Body of pancreas (tissue), 4 donors: ENCODE measurements around the gene PTGR2. TPM values are rescaled to one million over a fixed set of nuclear protein-coding genes. Genes with fewer than 3 reads are reported as not detected.
"Not testable (repeated sequence)": the region's sequence is repeated elsewhere in the genome, so short reads cannot be mapped to it uniquely, and the experiment has no call there.

Source experiments
- ATAC-seq: fragments of 150-250 bp; one replicate; pipeline ENCODE4 v1.9.1; 2016
- DNase-seq, 4 donors: peaks; one replicate each; pipeline ENCODE4 v3.0.0-alpha.2; 2019
- H3K27ac ChIP-seq, 4 donors: fragments of 200-600 bp; sonication (generic); 1 replicate in 3 of 4; 2 replicates in 1 of 4; pipeline versions ENCODE4 v1.5.1 to v1.6.1; 2016 to 2019; ENCODE audit warnings: mild to moderate bottlenecking in 1 of 4, mixed read lengths in 1 of 4, moderate library complexity in 1 of 4
- H3K27me3 ChIP-seq, 2 donors: fragments of 200-600 bp; sonication (generic); one replicate each; pipeline ENCODE4 v1.6.0; 2016; ENCODE audit warnings: mild to moderate bottlenecking in 1 of 2
- H3K36me3 ChIP-seq, 2 donors: fragments of 200-600 bp; sonication (generic); replicated peaks in 1 of 2; 2 replicates each; pipeline ENCODE4 v1.5.1; 2016; ENCODE audit warnings: low read depth in 2 of 2; ENCODE audit not compliant: insufficient read depth in 1 of 2
- H3K4me1 ChIP-seq: fragments of 200-600 bp; sonication (generic); one replicate; pipeline ENCODE4 v1.6.0; 2016
- H3K4me3 ChIP-seq, 2 donors: fragments of 200-600 bp; sonication (generic); 1 replicate in 1 of 2; 2 replicates in 1 of 2; pipeline ENCODE4 v1.5.1; 2016 to 2019
- H3K9me3 ChIP-seq, 3 donors: fragments of 200-600 bp; sonication (generic); 1 replicate in 2 of 3; 2 replicates in 1 of 3; pipeline ENCODE4 v1.5.1; 2016
- POLR2A ChIP-seq, 3 donors: fragments of 450-650 bp; IDR thresholded peaks; one replicate each; pipeline ENCODE4 v1.6.1; 2016; ENCODE audit warnings: antibody characterized with exemption in 3 of 3, mild to moderate bottlenecking in 2 of 3
- WGBS, 2 donors: methylation state at CpG; one replicate each; pipeline ENCODE4 v1.1.5; 2017; 5-methylcytosine and 5-hydroxymethylcytosine counted together
- intact Hi-C: fragments of 100-400 bp; cut with DNase I; formaldehyde crosslinking; loops from one replicate; pipeline ENCODE4 v1.15.1; 2023
- total RNA-seq, 2 donors: library from RNA; depleted of rRNA; stranded (reverse); fragments of >200 nt; gene quantifications; one replicate each; pipeline ENCODE4 v1.1.0, GENCODE V29; 2016
- TF ChIP-seq, protein P1 (sequence below), 7 experiments: fragments of 450-650 bp in 4 of 7; fragments of 200-600 bp in 3 of 7; sonication (generic) in 3 of 7; IDR thresholded peaks; one replicate each; pipeline ENCODE4 v1.5.1; 2016 to 2019; ENCODE audit warnings: antibody characterized with exemption in 7 of 7

Gene PTGR2
- total RNA-seq, 2 donors from 2014 or later: 0.99 to 8.6 TPM

DNA sequence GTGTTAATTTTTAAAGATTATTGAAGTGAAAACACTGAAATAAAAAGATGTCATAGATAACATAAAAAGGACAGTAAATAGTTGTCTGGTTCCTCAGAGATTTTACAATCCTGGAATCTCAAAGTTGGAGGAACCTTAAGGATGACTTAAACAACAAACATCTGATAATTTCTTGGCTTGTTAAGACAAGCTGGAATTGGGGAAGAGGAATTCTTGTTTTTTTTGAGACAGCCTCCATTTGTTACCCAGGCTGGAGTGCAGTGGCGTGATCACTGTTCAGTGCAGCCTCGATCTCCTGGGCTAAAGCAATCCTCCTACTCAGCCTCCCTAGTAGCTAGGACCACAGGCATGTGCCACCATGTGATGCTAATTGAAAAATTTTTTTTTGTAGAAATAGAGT, 37.3 kb downstream of the PTGR2 start:
- intact Hi-C loops: no loop called here

DNA sequence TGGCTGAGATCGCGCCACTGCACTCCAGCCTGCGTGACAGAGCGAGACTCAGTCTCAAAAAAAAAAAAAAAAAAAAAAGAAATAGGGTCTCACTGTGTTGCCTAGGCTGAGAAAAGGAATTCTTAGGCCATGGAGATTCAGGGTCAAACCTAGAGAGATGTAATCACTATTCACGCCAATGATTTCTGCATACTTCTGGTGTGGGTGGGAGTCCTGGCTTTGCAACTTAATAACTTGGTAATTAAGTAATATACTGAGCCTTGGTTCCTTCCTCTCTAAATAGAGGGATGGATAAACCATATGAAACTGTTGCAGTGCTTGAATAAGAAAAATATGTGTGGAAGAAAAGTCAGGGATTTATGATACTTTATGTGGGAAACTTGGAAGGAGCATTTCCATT, 37.7 kb downstream of the PTGR2 start:
- WGBS, 2 donors: 72 to 81% methylated on average over 5 of the region's 5 CpGs
- no peak for TF ChIP-seq POLR2A (IDR thresholded peaks at IDR 0.05)
- TF ChIP-seq, protein P1, sequence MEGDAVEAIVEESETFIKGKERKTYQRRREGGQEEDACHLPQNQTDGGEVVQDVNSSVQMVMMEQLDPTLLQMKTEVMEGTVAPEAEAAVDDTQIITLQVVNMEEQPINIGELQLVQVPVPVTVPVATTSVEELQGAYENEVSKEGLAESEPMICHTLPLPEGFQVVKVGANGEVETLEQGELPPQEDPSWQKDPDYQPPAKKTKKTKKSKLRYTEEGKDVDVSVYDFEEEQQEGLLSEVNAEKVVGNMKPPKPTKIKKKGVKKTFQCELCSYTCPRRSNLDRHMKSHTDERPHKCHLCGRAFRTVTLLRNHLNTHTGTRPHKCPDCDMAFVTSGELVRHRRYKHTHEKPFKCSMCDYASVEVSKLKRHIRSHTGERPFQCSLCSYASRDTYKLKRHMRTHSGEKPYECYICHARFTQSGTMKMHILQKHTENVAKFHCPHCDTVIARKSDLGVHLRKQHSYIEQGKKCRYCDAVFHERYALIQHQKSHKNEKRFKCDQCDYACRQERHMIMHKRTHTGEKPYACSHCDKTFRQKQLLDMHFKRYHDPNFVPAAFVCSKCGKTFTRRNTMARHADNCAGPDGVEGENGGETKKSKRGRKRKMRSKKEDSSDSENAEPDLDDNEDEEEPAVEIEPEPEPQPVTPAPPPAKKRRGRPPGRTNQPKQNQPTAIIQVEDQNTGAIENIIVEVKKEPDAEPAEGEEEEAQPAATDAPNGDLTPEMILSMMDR (IDR thresholded peaks at IDR 0.05): no peak
- H3K36me3 ChIP-seq: peaks cover 0 to 8% of the 10 kb centered on the region in 2 donors
- H3K4me3 ChIP-seq: no peak overlapping the region
- intact Hi-C loops: no loop called here
- ATAC-seq: no peak
- H3K9me3 ChIP-seq: no peaks in the 10 kb centered on the region
- H3K27me3 ChIP-seq: no peaks in the 10 kb centered on the region
- H3K27ac ChIP-seq: no peak overlapping the region
- DNase-seq: no peak
- peaks cover 27% of the 10 kb centered on the region for H3K4me1 ChIP-seq

More for the DNA sequence above, 37.3 kb downstream of the PTGR2 start:
- H3K36me3 ChIP-seq: peaks cover 0 to 6% of the 10 kb centered on the region in 2 donors
- no peaks in the 10 kb centered on the region for H3K27me3 ChIP-seq
- no peak for ATAC-seq
- H3K4me1 ChIP-seq: peaks cover 27% of the 10 kb centered on the region
- H3K4me3 ChIP-seq: no peak overlapping the region
- no peaks in the 10 kb centered on the region for H3K9me3 ChIP-seq
- no peak for DNase-seq
- WGBS, 2 donors: 88 to 90% methylated on average over 2 of the region's 2 CpGs
- TF ChIP-seq, protein P1 (IDR thresholded peaks at IDR 0.05): no peak
- no peak for TF ChIP-seq POLR2A (IDR thresholded peaks at IDR 0.05)
- no peak overlapping the region for H3K27ac ChIP-seq

DNA sequence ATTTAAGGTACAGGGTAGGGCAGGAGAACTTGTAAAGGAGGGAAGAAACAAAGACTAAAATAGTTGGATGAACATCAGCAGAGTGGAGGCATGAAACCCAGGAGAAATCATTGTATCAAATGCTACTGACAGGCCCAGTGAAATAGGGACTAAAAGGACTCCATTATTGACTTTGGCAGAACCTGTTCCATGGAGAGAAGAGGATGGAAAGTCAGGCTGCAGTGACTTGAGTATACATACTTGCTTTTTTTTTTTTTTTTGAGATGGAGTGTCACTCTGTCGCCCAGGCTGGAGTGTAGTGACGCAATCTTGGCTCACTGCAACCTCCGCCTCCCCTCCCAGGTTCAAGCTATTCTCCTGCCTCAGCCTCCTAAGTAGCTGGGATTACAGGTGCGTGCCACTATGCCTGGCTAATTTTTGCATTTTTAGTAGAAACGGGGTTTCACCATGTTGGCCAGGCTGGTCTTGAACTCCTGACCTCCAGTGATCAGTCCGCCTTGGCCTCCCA, 42.6 kb downstream of the PTGR2 start:
- ATAC-seq: not testable (repeated sequence)

DNA sequence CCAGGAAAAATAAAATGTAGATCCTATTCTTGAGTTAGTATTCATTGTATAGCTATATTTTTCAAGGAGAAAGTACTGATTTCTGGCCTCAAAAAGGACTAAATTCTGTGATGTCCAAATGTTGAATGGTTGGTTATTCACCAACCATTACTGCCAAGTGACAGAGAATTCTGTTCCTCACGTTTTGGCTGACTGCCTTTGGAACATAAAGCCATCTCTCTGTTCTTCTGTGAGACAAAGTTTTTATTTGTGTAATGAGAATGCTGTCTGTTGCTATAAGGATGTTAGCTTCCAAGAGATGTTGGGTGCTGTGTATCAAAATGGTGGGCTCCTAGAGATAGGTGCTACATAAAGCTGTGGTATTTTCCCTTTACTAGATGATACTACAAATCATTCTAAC, 44.3 kb downstream of the PTGR2 start:
- H3K36me3 ChIP-seq: peaks cover 0 to 36% of the 10 kb centered on the region in 2 donors
- H3K9me3 ChIP-seq: no peaks in the 10 kb centered on the region
- no peak for DNase-seq
- ATAC-seq: no peak
- no peaks in the 10 kb centered on the region for H3K27me3 ChIP-seq
- TF ChIP-seq POLR2A (IDR thresholded peaks at IDR 0.05): no peak
- TF ChIP-seq, protein P1 (IDR thresholded peaks at IDR 0.05): no peak
- H3K4me3 ChIP-seq: no peak overlapping the region
- H3K4me1 ChIP-seq: no peaks in the 10 kb centered on the region
- no peak overlapping the region for H3K27ac ChIP-seq
- 46 to 47% methylated on average over 1 of the region's 1 CpG for WGBS, 2 donors
- intact Hi-C loops: no loop called here

More for the DNA sequence above, 42.6 kb downstream of the PTGR2 start:
- intact Hi-C loops, H3K4me3 ChIP-seq, H3K27me3 ChIP-seq, H3K27ac ChIP-seq, H3K9me3 ChIP-seq, H3K4me1 ChIP-seq, DNase-seq: not testable (repeated sequence)
- WGBS, 2 donors: 89% methylated on average over 6 of the region's 6 CpGs
- H3K36me3 ChIP-seq: peaks cover 0 to 33% of the 10 kb centered on the region in 2 donors

DNA sequence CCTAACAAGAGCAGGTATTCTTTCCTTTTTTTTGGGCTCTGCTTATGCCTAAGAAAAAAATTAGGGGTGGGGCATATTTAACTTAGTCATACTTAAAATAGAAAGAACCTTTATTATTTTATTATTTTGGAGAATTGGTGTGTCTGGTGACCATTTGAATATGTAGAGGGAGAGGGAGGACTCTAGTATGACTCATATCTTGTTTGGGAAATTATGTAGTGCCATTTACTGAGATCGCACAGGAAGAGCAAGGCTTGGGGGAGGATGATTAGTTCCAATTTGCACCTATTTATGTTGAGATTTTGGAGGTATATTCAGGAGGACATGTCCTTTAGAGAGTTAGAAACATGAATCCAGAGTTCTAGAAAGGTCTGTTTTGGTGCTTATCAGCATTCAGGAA, 44.9 kb downstream of the PTGR2 start:
- ATAC-seq (no peak), DNase-seq (no peak)
- Histone ChIP-seq H3K4me1 (no peaks in the 10 kb centered on the region), H3K27ac (no peak overlapping the region), H3K9me3 (no peaks in the 10 kb centered on the region), H3K4me3 (no peak overlapping the region), H3K27me3 (no peaks in the 10 kb centered on the region), H3K36me3 (peaks cover 0 to 36% of the 10 kb centered on the region in 2 donors)
- intact Hi-C loops: no loop called here
- TF ChIP-seq, protein P1 (IDR thresholded peaks at IDR 0.05): no peak
- no peak for TF ChIP-seq POLR2A (IDR thresholded peaks at IDR 0.05)
- 92 to 96% methylated on average over 1 of the region's 1 CpG for WGBS, 2 donors
